ENCODE data around the gene PTCRA.
"Not testable (repeated sequence)": the region's sequence is repeated elsewhere in the genome, so short reads cannot be mapped to it uniquely, and the experiment has no call there.

The PTCRA gene

DNA sequence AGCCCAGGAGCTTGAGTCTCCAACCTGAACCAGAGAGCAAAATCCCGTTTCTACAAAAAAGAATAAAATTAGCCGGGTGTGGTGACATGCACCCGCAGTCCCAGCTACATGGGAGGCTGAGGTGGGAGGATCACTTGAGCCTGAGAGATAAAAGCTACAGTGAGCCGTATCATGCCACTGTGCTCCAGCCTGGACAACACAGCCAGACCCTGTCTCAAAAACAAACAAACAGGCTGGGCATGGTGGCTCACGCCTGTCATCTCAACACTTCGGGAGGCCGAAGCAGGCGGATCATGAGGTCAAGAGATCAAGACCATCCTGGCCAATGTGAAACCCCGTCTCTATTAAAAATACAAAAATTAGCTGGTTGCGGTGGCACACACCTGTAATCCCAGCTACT, 11.4 kb upstream of the PTCRA start:
- DNase-seq, result no peak

DNA sequence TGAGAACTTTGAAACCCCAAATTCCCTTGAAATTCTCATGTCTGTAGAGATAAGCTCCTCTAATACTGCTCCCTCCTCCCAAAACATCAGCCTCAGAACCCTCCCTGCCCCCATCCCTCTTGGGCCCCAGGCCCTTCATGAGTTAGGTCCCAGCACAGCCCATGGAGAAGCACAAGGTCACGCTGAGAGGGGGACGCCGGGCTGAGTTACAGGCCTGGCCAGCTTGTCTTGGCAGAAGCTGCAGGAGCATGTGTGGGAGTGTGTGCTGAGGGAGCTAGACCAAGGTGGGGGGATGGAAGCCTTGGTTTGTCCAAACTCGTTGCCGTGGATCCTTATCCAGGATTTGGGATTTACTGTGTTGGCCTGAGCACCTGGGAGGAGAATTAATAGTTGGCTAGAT, 8.5 kb upstream of the PTCRA start:
- DNase-seq, result no peak

DNA sequence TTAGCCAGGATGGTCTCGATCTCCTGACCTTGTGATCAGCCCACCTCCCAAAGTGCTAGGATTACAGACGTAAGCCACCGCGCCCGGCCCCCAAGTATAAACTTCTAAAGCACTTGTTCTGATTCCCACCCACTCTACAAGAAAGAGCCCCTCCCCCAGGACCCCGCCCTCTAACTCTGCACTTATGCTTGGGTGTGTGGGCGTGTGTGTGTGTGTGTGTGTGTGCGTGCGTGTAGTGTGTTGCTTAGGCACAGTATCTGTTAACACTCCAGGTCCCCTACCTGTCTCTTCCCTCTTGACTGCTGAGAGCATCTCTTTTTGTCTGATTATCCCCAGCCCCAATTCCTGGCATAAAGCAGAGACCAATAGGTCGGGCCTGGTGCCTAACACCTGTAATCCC, 6.0 kb upstream of the PTCRA start:
- no peak for DNase-seq

DNA sequence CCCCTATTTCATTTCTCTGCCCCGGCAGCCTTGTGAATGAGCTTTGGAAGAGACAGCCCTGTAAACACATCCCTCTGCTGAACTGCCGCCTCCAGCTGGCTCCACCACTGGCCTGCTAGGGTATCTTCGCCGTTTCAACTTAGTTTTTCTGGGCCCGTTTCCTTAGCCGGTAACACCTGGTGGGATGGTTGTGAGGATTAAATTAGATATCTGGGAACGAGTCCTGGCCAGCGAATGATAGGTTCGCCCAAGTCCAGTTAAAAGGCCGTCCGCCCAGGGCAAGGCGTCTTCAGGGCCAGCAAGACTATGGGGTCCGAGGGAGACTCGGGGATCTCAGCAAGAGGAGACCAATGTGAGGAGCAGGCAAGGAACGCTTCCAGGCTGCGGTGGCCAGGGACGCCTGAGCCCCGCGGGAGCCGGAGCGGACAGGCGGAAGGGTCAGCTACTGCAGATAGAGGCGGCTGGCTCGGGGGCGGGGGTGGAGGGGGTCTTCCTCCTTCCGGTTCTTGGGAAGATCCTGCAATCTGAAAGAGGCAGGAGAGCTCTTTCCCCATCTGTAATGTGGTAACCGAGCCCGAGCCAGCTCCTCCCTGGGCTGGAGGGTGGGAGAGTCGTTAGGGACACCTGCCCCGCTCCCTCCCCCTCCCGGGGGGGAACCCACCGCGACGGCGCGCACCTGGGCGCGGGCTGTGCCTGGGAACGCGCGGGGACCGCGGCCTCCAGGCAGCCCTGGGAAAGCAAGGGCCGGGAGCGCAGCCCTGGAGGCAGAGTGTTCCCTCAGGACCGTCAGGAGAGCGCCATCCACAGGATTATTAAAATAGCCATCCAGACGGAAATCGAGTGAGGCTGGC, 4.5 kb upstream of the PTCRA start:
- no peak for DNase-seq

DNA sequence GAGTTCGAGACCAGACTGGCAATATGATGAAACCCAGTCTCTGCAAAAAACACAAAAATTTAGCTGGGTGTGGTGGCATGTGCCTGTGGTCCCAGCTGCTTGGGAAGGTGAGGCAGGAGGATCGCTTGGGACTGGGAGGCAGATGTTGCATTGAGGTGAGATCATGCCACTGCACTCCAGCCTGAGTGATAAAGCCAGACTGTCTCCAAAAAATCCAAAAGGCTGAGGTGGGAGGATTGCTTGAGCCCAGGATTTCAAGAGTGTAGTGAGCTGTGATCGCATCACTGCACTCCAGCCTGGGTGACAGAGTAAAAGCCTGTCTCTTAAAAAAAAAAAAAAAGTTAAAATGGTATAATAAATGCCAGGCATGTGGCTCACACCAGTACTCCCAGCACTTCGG, 1.3 kb upstream of the PTCRA start:
- no peak for DNase-seq

DNA sequence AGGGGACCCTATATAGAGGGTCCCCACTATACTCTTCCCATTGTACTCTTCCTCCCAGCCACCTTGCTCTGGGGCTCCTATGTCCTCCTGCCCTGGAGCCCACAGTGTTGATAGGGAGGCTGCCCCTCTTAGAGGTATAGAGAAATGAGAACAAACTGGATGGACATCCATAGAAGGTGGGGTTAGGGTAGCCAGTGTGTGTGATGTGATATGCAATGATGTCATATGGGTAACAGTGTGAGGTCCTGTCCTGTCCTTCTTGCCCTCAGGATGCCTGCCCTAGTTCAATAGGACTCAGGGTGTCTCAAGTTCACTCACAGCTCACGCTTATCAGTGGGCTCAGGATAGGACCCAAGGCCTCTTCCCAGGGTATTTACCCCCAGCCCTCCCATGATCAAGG, 435 bp downstream of the PTCRA start:
- DNase-seq, result no peak

DNA sequence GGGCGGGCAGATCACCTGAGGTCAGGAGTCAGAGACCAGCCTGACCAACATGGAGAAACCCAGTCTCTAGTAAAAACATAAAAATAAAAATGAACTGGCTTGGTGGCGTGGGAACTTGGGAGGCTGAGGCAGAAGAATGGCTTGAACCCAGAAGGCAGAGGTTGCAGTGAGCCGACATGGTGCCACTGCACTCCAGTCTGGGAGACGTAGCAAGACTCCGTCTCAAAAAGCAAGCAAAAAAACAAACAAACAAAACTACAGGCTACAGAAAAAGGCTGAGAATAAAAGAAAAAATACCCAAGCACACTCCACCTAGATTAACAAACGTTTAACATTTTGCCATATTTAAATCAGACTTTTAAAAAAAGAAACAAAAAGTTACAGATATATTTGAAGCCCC, 5.9 kb downstream of the PTCRA start:
- no peak for DNase-seq

DNA sequence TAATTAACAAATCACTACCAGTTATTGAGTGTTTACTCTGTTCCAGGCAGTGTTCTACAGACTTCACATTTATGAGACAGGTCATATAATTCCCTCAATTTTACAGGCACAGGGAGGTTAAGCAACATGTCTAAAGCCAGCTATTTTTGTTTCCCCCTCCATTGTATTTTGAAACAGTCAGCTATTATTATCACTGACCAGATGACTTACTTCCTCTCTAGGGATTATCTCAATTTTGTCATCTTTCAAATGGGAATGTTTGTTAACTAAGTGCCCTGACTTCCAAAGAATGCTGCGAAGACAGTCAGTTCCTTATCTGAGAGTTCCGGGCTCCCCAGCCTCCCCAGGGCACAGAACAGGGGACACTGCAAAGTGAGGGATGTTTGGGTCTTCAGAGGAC, 7.8 kb downstream of the PTCRA start:
- DNase-seq, result no peak

DNA sequence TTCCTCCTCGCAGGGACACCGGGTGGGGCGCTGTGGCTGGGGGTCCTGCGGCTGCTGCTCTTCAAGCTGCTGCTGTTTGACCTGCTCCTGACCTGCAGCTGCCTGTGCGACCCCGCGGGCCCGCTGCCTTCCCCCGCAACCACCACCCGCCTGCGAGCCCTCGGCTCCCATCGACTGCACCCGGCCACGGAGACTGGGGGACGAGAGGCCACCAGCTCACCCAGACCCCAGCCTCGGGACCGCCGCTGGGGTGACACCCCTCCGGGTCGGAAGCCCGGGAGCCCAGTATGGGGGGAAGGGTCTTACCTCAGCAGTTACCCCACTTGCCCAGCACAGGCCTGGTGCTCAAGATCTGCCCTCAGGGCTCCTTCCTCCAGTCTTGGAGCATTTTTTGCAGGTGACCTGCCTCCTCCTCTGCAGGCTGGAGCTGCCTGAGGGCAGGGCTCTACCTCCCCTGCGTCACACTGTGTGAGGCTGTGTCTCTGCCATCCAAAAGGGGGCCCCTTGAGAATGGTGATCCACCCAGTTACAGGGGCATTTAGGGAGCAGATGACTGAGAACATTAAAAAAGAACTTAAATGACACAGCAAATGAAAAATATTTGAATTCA, 9.5 kb downstream of the PTCRA start:
- DNase-seq, result no peak

DNA sequence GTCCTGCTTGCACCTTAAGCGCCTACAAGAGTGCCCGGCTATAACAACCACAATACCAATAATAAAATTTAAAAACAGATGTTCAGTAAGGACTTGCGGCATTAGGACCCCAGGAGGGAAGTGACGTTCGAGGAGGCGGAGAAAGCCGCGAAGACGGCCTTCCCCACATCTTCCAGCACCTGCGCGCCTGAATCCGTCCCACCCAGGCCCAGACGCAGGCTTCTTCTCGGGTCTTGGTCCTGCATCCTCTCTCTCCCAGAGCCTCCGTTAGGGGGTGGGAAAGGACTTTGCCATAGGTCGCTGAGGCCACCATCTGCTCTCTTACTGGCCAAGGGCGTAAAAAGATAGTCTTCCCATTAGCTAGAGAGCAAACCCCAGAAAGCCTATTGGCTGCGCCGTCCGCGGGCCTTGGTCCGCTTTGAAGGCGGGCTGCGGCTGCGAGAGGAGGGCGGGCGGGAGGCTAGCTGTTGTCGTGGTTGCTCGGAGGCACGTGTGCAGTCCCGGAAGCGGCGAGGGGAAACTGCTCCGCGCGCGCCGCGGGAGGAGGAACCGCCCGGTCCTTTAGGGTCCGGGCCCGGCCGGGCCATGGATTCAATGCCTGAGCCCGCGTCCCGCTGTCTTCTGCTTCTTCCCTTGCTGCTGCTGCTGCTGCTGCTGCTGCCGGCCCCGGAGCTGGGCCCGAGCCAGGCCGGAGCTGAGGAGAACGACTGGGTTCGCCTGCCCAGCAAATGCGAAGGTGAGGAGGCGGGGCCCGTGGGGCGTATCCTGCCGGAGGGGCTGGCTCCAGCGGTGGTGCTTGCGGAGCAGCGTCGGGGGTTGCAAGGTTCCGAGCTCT, 13.3 kb downstream of the PTCRA start, which contains the start of gene CNPY3:
CNPY3 (plus strand) TSS at position 495 of the 835 bp plus-strand sequence; CDS start at position 586, 91 bp downstream.
- peak; percentile 97 for DNase-seq

DNA sequence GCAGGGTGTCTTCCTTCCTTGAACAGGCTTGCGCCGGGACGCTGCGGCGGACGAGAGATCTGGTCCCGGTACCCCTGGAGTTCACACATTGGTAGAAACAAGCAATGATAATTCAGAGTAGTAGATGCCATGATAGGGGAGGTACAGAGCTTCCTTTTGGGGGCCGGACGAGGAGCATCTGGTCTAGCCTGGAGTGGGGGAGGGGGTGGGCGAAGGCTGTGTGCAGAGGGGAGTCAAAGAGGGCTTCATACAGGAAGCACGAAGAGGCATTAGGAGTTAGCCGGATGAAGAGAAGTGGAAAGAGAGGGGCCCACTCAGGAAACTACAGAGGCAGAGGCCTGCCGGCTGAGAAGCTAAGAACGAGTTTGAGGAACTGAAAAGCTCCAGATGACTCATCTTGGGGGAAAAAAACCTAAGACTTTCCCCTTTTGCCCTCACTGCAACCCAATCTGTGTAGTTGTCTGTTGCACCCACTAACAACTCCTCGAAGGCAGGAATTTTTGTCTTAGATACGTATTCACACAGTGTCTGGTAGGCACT, 14.0 kb downstream of the PTCRA start:
- DNase-seq, result peak; percentile 61

DNA sequence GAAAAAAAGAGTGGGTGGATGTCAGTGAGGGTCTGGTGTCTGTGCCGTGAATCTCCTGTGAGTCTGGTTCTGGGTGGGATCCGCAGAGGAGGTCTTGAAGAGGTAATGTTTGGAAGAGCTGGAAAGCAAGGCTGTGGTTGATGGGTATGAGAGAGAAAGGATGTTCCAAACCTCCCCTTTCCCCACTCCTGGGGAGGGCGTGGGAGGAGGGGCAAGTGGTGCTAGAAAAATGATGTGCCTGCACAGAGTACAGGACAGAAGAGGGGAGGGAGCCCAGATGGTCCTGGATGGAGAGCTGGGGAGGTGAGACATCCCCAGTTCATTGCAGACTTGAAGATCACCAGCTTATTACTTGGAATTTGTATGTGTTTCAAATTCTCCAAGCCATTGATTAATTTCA, 16.6 kb downstream of the PTCRA start:
- no peak for DNase-seq

DNA sequence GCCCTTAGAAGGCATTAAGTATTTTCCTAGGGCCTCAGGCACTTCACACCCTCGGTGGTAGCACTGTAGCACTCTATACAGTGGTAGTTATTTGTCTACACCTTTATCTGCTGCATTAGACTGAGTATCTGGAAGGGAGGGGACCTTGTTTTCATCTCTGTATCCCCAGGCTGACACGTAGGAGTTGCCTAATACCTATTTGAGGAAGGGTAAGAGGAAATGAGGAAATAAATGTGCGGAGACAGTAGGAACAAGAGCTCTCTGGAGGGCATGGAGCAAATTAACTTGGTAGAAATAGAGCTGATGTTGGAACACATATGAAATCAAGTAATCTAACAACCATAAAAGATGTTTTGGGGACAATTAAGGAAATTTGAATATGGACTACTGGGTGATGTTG, 17.4 kb downstream of the PTCRA start:
- DNase-seq, result no peak

DNA sequence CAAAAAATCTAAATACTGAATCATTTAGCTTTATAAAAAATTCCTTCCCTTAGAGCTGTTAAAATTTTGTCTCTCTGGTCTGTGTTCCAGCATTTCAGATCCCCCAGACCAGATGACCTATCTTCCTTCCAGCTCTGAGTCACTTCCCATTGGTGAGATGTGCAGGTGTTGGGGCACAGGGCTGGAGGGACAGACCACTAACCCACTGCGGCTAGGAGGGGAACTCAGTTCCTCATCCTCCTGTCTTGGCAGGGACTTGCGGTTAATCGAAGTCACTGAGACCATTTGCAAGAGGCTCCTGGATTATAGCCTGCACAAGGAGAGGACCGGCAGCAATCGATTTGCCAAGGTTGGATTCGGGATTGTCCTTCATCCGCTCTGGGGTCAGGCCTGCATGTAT, 19.5 kb downstream of the PTCRA start:
- DNase-seq, result no peak

DNA sequence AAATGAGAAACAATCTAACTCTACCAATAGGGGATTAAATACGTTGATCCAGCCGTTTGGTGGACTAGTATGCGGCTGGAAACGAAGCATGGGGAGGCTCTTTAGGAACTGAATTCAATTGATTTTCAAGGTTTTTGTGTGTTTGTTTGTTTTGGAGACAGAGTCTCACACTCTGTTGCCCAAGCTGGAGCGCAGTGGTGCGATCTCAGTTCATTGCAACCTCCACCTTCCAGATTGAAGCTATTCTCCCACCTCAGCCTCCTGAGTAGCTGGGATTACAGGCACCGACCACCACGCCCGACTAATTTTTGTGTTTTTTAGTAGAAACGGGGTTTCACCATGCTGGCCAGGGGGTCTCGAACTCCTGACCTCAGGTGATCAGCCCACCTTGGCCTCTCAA, 20.5 kb downstream of the PTCRA start:
- DNase-seq, result no peak

DNA sequence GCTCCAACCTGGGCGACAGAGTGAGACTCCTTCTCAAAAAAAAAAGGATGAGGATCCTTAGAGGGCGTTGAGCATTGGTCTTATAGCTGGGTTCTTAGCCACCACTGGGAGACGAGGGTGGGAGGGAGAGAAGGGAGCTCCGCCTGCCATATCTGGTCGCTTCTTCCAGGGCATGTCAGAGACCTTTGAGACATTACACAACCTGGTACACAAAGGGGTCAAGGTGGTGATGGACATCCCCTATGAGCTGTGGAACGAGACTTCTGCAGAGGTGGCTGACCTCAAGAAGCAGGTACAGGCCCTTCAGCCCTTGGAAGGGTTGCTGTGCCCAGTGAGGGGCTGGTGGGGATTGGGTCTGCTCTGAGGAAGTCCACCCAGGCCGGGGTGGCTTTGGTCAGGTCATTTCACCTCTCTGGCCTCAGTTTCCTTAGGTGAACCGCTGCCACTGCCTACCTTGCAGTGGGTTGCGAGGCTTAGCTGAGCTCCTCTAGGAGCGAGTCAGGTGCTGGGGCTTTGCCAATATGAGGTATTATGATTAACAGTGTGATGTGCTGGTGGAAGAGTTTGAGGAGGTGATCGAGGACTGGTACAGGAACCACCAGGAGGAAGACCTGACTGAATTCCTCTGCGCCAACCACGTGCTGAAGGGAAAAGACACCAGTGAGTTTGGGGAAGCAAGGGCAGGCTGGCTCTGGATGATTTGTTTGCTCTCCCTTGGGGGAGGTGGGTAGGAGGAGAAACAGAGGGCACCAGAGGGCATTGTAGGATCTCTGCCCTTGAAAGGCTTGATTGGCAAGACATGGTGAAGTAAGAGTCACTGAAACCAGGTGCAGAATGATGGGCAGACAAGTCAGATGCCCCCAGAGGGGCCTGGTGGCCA, 21.9 kb downstream of the PTCRA start:
- no peak for DNase-seq

DNA sequence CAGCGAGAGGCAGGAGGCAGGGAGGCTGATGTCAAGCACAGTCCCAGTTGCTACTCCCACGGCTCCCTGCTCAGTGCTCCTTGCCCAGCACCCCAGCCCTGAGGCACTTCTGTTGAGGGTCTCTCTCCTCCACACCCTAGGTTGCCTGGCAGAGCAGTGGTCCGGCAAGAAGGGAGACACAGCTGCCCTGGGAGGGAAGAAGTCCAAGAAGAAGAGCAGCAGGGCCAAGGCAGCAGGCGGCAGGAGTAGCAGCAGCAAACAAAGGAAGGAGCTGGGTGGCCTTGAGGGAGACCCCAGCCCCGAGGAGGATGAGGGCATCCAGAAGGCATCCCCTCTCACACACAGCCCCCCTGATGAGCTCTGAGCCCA, 22.6 kb downstream of the PTCRA start:
- DNase-seq, result no peak

DNA sequence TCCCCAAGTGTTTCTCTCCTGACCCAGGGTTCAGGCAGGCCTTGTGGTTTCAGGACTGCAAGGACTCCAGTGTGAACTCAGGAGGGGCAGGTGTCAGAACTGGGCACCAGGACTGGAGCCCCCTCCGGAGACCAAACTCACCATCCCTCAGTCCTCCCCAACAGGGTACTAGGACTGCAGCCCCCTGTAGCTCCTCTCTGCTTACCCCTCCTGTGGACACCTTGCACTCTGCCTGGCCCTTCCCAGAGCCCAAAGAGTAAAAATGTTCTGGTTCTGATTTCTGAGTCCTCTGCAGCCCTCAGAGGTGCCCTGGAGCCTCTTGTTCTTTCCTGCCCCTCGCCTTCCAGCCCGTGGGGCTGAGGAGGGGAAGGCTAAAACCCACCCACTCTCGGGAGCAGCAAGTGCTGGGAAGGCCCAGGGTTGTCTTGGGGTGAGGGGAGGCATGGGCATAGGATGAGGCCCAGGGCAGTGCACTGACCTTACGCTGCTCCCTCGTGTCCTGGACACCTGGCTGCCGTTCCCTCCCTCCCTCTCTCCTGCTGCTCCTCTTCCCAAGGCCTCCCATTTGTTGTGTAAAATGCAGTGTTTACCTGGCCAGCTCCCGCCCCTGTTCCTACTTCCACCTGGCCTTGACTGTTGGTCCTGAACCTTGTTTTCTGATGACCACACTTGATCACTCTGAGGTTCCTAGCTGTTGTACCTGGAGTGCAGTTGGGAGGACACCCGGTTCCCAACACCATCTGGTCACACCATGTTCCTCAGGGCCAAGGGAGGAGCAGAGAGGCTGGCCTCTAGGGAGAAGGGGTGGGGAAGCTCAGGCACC, 23.3 kb downstream of the PTCRA start:
- DNase-seq, result no peak

DNA sequence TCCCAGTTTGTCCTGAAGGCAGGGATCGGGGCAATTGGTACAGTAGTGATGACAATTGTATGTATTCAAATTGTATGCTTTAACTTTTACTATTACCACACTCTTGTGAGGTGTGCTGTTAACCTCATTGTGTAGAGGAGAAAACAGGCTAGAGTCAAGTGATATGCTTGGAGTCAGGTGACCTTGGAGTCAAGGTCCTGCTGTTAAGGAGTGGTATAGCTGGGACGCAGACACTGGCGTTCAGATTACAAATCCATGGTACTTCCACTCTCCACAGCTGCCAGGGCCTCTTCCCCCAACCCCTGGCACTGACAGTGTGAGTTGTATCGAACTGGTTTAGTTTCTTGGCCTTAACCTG, 23.9 kb downstream of the PTCRA start:
- DNase-seq, result no peak

DNA sequence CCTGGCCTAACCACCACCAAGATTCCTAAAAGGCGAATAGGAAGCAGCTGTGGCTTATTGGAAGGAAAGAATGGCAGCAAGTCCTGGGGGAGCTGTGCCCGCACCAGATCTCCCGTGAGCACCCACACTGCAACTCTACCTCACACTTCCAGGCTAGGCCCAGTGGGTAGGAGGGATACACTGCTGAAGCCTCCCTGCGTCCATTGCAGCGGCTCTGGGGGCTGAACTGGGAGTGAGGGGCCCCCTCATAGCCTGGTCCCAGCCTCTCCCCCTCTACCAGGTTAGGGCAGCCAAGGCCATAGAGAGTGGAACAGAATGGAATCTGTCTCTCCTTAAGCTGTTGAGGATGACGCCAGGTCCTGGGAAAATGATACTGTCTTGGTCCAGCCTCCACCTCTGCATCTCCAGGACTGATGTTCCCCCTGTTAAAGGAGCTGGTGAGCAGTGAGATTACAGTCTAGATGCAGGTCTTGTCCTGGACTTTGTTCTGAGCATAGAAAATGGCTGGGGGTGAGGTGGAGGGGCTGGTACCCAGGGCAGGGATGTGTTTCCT, 24.7 kb downstream of the PTCRA start:
- DNase-seq, result no peak

DNA sequence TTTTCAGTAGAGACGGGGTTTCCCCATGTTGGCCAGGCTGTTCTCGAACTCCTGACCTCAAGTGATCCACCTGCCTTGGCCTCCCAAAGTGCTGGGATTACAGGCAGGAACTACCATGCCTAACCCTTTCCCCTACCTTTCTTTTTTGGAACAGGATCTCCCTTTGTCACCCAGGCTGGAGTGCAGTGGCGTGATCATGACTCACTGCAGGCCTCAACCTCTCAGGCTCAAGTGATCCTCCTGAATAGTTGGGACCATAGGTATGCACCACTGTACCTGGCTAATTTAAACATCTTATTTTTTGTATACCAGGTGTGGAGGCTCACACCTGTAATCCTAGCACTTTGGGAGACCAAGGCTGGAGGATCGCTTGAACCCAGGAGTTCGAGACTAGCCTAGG, 25.5 kb downstream of the PTCRA start:
- not testable (repeated sequence) for DNase-seq

Data from stimulated activated CD4-positive, alpha-beta T cell treated with anti-CD3 and anti-CD28 coated beads, Interleukin-1b, Interleukin-23, amount 100 ng/mL, for 48 hours (primary cell).